H1 (cell line): Measurements from ENCODE around the gene SZT2. TPM values are rescaled to one million over a fixed set of nuclear protein-coding genes. Genes with fewer than 3 reads are reported as not detected.

ENCODE experiments used
- CHD7 ChIP-seq: fragments of 300-600 bp; sonication (generic); IDR thresholded peaks from 2 replicates; pipeline ENCODE4 v1.7.1; 2012; ENCODE audit warnings: low read length, moderate library complexity, mild to moderate bottlenecking, inconsistent platforms; ENCODE audit not compliant: insufficient replicate concordance
- JUND ChIP-seq: IDR thresholded peaks from 2 replicates; pipeline ENCODE4 v1.6.1; 2011; ENCODE audit warnings: mild to moderate bottlenecking, improper control_type of control experiment, low read length
- RXRA ChIP-seq: IDR thresholded peaks from 2 replicates; pipeline ENCODE4 v1.6.1; 2011; ENCODE audit warnings: low read depth, mild to moderate bottlenecking, low read length, moderate library complexity; ENCODE audit not compliant: insufficient read depth
- SP1 ChIP-seq: IDR thresholded peaks from 2 replicates; pipeline ENCODE4 v1.6.1; 2011; ENCODE audit warnings: low read depth, low read length
- TBP ChIP-seq: IDR thresholded peaks from 2 replicates; pipeline ENCODE4 v1.6.1; 2011; ENCODE audit warnings: low read depth, low read length, improper control_type of control experiment
- YY1 ChIP-seq: IDR thresholded peaks from 2 replicates; pipeline ENCODE4 v1.6.1; 2011; ENCODE audit warnings: low read depth, mild to moderate bottlenecking, low read length
- polyA plus RNA-seq, 7 experiments: library from polyadenylated mRNA; depleted of rRNA in 3 of 7; stranded (reverse) in 5 of 7; unstranded in 2 of 7; fragments of >200 nt in 5 of 7; fragments of 200-250 nt in 2 of 7; gene quantifications; 1 replicate in 5 of 7; 2 replicates in 1 of 7; 4 replicates in 1 of 7; pipeline versions ENCODE4 v1.2.1 to v1.2.3, GENCODE V29; 2011 to 2013; ENCODE audit warnings: missing spikeins in 2 of 7, mixed read lengths in 2 of 7
- total RNA-seq: library from RNA; stranded (reverse); fragmentation: NEBNext Ultra II Directional; extraction: Animal tissue kit (Norgen Biotek cat#: 25700); gene quantifications from 2 replicates; pipeline ENCODE4 v1.2.1, GENCODE V29; 2021

Gene SZT2
- total and polyA plus RNA-seq, 2 of the 8 experiments (the other 6 are each of a cell fraction or from before 2014, with no cell fraction given), result 4.7 to 12.9 TPM

GRCh38 chr1:43425045-43425444, 35.3 kb downstream of the SZT2 start (continued):
- TF ChIP-seq CHD7, result no peak
- no peak for TF ChIP-seq RXRA
- TF ChIP-seq JUND, result no peak
- TF ChIP-seq TBP, result no peak
- TF ChIP-seq SP1, result no peak
- no peak for TF ChIP-seq YY1
